ENCODE results near the gene REC8.
"Not testable (repeated sequence)": the region's sequence is repeated elsewhere in the genome, so short reads cannot be mapped to it uniquely, and the experiment has no call there.

The REC8 gene

GRCh38 chr14:24197056-24197450 lies 25.2 kb downstream of the REC8 start:
- no peak overlapping the region for H3K4me3 ChIP-seq (replicated peaks; ENCODE audit: low read depth, low read length)
- no peak for TF ChIP-seq CTCF (IDR thresholded peaks at IDR 0.05; ENCODE audit: low read length, missing control alignments)

GRCh38 chr14:24198814-24199524 lies 27.1 kb downstream of the REC8 start:
- no peak for TF ChIP-seq CTCF (IDR thresholded peaks at IDR 0.05; ENCODE audit: low read length, missing control alignments)
- no peak for DNase-seq (ENCODE audit: low read depth)
- H3K4me3 ChIP-seq (replicated peaks; ENCODE audit: low read depth, low read length): no peak overlapping the region

More at GRCh38 chr14:24197056-24197450, 25.2 kb downstream of the REC8 start:
- no peak for DNase-seq (ENCODE audit: low read depth)

GRCh38 chr14:24202538-24202937 lies 30.7 kb downstream of the REC8 start:
- DNase-seq (ENCODE audit: low read depth); H3K4me3 ChIP-seq (replicated peaks; ENCODE audit: low read depth, low read length): not testable (repeated sequence)

- DNase-seq (ENCODE audit: low read depth); H3K4me3 ChIP-seq (replicated peaks; ENCODE audit: low read depth, low read length): not testable (repeated sequence)
Measured at GRCh38 chr14:24203249-24203886, 31.5 kb downstream of the REC8 start.

- no peak for DNase-seq (ENCODE audit: low read depth)
- no peak for TF ChIP-seq CTCF (IDR thresholded peaks at IDR 0.05; ENCODE audit: low read length, missing control alignments)
- no peak overlapping the region for H3K4me3 ChIP-seq (replicated peaks; ENCODE audit: low read depth, low read length)
Measured at GRCh38 chr14:24204163-24205146, 32.6 kb downstream of the REC8 start.

- H3K4me3 ChIP-seq (replicated peaks; ENCODE audit: low read depth, low read length): no peak overlapping the region
- no peak for TF ChIP-seq CTCF (IDR thresholded peaks at IDR 0.05; ENCODE audit: low read length, missing control alignments)
- no peak for DNase-seq (ENCODE audit: low read depth)
Measured at GRCh38 chr14:24206260-24207103, 34.6 kb downstream of the REC8 start.

- no peak for TF ChIP-seq CTCF (IDR thresholded peaks at IDR 0.05; ENCODE audit: low read length, missing control alignments)
- H3K4me3 ChIP-seq (replicated peaks; ENCODE audit: low read depth, low read length): no peak overlapping the region
- DNase-seq (ENCODE audit: low read depth): no peak
Measured at GRCh38 chr14:24207104-24207551, 35.2 kb downstream of the REC8 start.
